ENCODE data around the gene F13A1. TPM values are rescaled to one million over a fixed set of nuclear protein-coding genes. Genes with fewer than 3 reads are reported as not detected.

The F13A1 gene
- 10 to 100 TPM in 2 of 3 donors, 1 to 10 TPM in 1; 6.6 to 32.5 (median 16.1) TPM for total RNA-seq
- total RNA-seq (2013), result 63.6 TPM

GRCh38 chr6:6319952-6320811, at the start of gene F13A1:
F13A1 (minus strand) TSS chr6:6320662; CDS start chr6:6318664, 1,998 bp downstream.
- no peak within 1 kb of the TSS for H3K27ac ChIP-seq (ENCODE audit: low read length)
- DNase-seq (no peak), ATAC-seq (no peak)
- Mint-ChIP-seq H3K27me3 (ENCODE audit: low read depth in 2 of 2) (peaks cover 47 to 68% of the 10 kb centered on the region in 2 donors), H3K27ac (no peak within 1 kb of the TSS), H3K9me3 (no peaks in the 10 kb centered on the region), H3K4me1 (no peaks in the 10 kb centered on the region), H3K4me3 (no peak within 1 kb of the TSS), H3K36me3 (no peaks in the 10 kb centered on the region)
- no peaks in the 10 kb centered on the region for H3K9me3 ChIP-seq (ENCODE audit: control insufficient read depth, insufficient read depth, low read length)
- H3K36me3 ChIP-seq (ENCODE audit: control insufficient read depth, insufficient read depth, low read length), result no peaks in the 10 kb centered on the region
- H3K27me3 ChIP-seq (ENCODE audit: control insufficient read depth, insufficient read depth, low read length), result peaks cover 5% of the 10 kb centered on the region
- TF ChIP-seq, protein P1, sequence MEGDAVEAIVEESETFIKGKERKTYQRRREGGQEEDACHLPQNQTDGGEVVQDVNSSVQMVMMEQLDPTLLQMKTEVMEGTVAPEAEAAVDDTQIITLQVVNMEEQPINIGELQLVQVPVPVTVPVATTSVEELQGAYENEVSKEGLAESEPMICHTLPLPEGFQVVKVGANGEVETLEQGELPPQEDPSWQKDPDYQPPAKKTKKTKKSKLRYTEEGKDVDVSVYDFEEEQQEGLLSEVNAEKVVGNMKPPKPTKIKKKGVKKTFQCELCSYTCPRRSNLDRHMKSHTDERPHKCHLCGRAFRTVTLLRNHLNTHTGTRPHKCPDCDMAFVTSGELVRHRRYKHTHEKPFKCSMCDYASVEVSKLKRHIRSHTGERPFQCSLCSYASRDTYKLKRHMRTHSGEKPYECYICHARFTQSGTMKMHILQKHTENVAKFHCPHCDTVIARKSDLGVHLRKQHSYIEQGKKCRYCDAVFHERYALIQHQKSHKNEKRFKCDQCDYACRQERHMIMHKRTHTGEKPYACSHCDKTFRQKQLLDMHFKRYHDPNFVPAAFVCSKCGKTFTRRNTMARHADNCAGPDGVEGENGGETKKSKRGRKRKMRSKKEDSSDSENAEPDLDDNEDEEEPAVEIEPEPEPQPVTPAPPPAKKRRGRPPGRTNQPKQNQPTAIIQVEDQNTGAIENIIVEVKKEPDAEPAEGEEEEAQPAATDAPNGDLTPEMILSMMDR (IDR thresholded peaks at IDR 0.05), result no peak
- intact Hi-C loops (cut with micrococcal nuclease), result no loop called here
- no peak within 1 kb of the TSS for H3K4me3 ChIP-seq (ENCODE audit: low read length)
- H3K4me1 ChIP-seq (ENCODE audit: control insufficient read depth, insufficient read depth, low read length), result peaks cover 9% of the 10 kb centered on the region
- whole genome bisulfite sequencing (ENCODE audit: insufficient coverage), result 16% methylated on average over 39 of the region's 39 CpGs

DNA sequence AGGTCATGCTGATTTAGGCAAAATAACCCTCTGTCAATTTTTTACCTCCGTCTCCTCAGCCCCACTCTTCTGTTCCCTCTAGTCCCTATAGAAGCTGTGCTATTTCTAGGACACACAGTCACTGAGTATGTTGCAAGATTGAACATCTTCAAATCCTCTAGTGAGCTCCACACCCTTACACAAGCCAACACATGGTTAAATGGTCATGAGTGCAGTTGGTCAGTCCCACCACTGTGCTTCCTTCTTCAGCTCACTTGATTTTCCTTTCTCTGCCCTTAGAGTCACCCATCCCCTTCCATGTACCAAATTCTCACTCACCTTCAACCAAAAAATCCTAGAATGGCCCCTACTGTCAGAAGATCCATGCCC, 48.2 kb upstream of the F13A1 start:
- TF ChIP-seq, protein P1 (IDR thresholded peaks at IDR 0.05), result no peak
- no peaks in the 10 kb centered on the region for H3K36me3 Mint-ChIP-seq
- Histone ChIP-seq H3K4me3 (ENCODE audit: low read length) (no peak overlapping the region), H3K27me3 (ENCODE audit: control insufficient read depth, insufficient read depth, low read length) (no peaks in the 10 kb centered on the region), H3K36me3 (ENCODE audit: control insufficient read depth, insufficient read depth, low read length) (no peaks in the 10 kb centered on the region), H3K4me1 (ENCODE audit: control insufficient read depth, insufficient read depth, low read length) (no peaks in the 10 kb centered on the region), H3K9me3 (ENCODE audit: control insufficient read depth, insufficient read depth, low read length) (no peaks in the 10 kb centered on the region), H3K27ac (ENCODE audit: low read length) (no peak overlapping the region)
- no peak for DNase-seq
- peaks cover 11 to 16% of the 10 kb centered on the region in 2 donors for H3K27me3 Mint-ChIP-seq (ENCODE audit: low read depth in 2 of 2)
- intact Hi-C loops (cut with micrococcal nuclease), result no loop called here
- H3K9me3 Mint-ChIP-seq, result peaks cover 0 to 3% of the 10 kb centered on the region in 2 donors
- WGBS (ENCODE audit: insufficient coverage), result 90% methylated on average over 1 of the region's 1 CpG
- no peak overlapping the region for H3K4me3 Mint-ChIP-seq
- H3K4me1 Mint-ChIP-seq, result no peaks in the 10 kb centered on the region
- no peak overlapping the region for H3K27ac Mint-ChIP-seq
- no peak for ATAC-seq

- no peaks in the 10 kb centered on the region for H3K4me1 Mint-ChIP-seq
- TF ChIP-seq, protein P1 (IDR thresholded peaks at IDR 0.05), result no peak
- H3K4me3 Mint-ChIP-seq, result no peak overlapping the region
- no peaks in the 10 kb centered on the region for H3K4me1 ChIP-seq (ENCODE audit: control insufficient read depth, insufficient read depth, low read length)
- no peaks in the 10 kb centered on the region for H3K36me3 Mint-ChIP-seq
- H3K36me3 ChIP-seq (ENCODE audit: control insufficient read depth, insufficient read depth, low read length), result no peaks in the 10 kb centered on the region
- H3K4me3 ChIP-seq (ENCODE audit: low read length), result no peak overlapping the region
- no peak for DNase-seq
- intact Hi-C loops (cut with micrococcal nuclease), result no loop called here
- H3K27me3 ChIP-seq (ENCODE audit: control insufficient read depth, insufficient read depth, low read length), result no peaks in the 10 kb centered on the region
- H3K9me3 ChIP-seq (ENCODE audit: control insufficient read depth, insufficient read depth, low read length), result no peaks in the 10 kb centered on the region
- peaks cover 0 to 3% of the 10 kb centered on the region in 2 donors for H3K9me3 Mint-ChIP-seq
- no CpG with 5 or more reads among the region's 3 CpGs for WGBS (ENCODE audit: insufficient coverage)
- ATAC-seq, result no peak
- no peak overlapping the region for H3K27ac ChIP-seq (ENCODE audit: low read length)
- H3K27me3 Mint-ChIP-seq (ENCODE audit: low read depth in 2 of 2), result peaks cover 10 to 16% of the 10 kb centered on the region in 2 donors
- no peak overlapping the region for H3K27ac Mint-ChIP-seq
These were observed 47.7 kb upstream of the F13A1 start for GRCh38 chr6:6368040-6368683.
